ENCODE results near the gene SLC44A1. TPM values are rescaled to one million over a fixed set of nuclear protein-coding genes. Genes with fewer than 3 reads are reported as not detected.

Gene SLC44A1
- total and polyA plus RNA-seq, 8 donors: 58.0 to 79.8 (median 73.9) TPM

DNA sequence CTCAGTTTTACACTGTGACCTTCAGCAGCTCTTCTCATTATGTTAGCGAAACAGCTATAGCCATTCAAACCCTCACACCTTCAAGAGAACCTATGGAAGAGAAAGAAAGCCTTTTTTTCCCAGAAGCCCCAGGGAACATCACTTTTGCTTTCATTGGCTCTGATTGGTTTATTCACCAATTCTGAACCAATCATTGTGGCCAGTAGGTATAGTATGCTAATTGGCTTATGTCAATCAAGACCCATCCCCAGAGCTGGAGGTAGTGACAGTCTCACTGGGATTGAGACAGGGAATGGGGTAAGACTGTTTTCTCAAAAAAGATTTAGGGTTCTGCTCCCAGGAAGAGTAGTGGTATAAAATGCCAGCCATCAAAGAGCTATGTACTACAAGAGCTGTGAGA lies 129.3 kb downstream of the SLC44A1 start:
- ATAC-seq (no peak), DNase-seq (no peak)
- intact Hi-C loops (cut with DNase I): no loop called here
- Histone ChIP-seq H3K9me3 (no peaks in the 10 kb centered on the region), H3K27me3 (no peaks in the 10 kb centered on the region), H3K27ac (no peak overlapping the region), H3K36me3 (peaks cover 0 to 36% of the 10 kb centered on the region in 2 donors), H3K4me3 (no peak overlapping the region), H3K4me1 (no peaks in the 10 kb centered on the region)
- TF ChIP-seq, protein P1, sequence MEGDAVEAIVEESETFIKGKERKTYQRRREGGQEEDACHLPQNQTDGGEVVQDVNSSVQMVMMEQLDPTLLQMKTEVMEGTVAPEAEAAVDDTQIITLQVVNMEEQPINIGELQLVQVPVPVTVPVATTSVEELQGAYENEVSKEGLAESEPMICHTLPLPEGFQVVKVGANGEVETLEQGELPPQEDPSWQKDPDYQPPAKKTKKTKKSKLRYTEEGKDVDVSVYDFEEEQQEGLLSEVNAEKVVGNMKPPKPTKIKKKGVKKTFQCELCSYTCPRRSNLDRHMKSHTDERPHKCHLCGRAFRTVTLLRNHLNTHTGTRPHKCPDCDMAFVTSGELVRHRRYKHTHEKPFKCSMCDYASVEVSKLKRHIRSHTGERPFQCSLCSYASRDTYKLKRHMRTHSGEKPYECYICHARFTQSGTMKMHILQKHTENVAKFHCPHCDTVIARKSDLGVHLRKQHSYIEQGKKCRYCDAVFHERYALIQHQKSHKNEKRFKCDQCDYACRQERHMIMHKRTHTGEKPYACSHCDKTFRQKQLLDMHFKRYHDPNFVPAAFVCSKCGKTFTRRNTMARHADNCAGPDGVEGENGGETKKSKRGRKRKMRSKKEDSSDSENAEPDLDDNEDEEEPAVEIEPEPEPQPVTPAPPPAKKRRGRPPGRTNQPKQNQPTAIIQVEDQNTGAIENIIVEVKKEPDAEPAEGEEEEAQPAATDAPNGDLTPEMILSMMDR (IDR thresholded peaks at IDR 0.05): no peak

DNA sequence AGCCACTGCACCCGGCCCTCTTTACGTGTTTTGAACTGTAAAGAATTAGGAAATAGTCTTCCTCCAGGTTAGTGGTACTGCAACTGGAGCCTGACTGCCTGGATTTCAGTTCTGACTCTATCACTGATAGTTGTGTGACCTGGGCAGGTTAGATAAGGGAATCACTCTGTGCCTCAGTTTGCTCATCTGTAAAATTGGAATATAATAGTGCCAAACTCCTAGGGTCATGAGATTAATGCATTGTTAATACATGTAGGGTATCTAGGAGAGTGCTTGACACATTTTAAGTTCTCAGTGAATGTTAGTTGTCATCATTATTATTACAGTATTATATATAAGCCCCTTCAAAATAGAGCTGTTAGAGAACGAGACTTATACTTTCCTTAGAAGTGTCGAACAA lies 130.9 kb downstream of the SLC44A1 start:
- DNase-seq: no peak
- no peak overlapping the region for H3K27ac ChIP-seq
- ATAC-seq: no peak
- H3K27me3 ChIP-seq: no peaks in the 10 kb centered on the region
- H3K4me1 ChIP-seq: no peaks in the 10 kb centered on the region
- TF ChIP-seq, protein P1 (IDR thresholded peaks at IDR 0.05): no peak
- intact Hi-C loops (cut with DNase I): no loop called here
- no peaks in the 10 kb centered on the region for H3K9me3 ChIP-seq
- H3K36me3 ChIP-seq: peaks cover 0 to 20% of the 10 kb centered on the region in 2 donors
- no peak overlapping the region for H3K4me3 ChIP-seq

DNA sequence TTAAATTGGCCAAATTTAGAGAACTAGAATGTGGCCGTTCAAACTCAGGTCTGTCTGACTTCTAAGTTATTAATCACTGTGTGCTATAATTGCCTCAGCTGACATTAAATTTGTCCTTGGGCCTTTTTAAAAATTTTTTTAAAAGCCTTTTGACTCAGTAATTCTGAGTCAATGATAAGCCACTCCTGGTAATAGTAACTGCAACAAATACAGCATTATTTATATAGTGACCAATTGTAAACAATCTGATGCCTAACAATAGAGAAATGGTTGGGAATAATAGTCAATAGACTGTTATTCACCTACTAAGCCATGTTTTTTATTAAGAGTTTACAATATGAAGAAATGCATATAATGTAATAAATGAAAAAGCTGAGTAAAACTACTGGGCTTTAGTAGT lies 132.4 kb downstream of the SLC44A1 start:
- DNase-seq: no peak
- no peak overlapping the region for H3K27ac ChIP-seq
- intact Hi-C loops (cut with DNase I): no loop called here
- no peak for ATAC-seq
- H3K9me3 ChIP-seq: no peaks in the 10 kb centered on the region
- H3K4me3 ChIP-seq: no peak overlapping the region
- TF ChIP-seq, protein P1 (IDR thresholded peaks at IDR 0.05): no peak
- H3K4me1 ChIP-seq: no peaks in the 10 kb centered on the region
- H3K27me3 ChIP-seq: no peaks in the 10 kb centered on the region
- H3K36me3 ChIP-seq: peaks cover 0 to 23% of the 10 kb centered on the region in 2 donors

DNA sequence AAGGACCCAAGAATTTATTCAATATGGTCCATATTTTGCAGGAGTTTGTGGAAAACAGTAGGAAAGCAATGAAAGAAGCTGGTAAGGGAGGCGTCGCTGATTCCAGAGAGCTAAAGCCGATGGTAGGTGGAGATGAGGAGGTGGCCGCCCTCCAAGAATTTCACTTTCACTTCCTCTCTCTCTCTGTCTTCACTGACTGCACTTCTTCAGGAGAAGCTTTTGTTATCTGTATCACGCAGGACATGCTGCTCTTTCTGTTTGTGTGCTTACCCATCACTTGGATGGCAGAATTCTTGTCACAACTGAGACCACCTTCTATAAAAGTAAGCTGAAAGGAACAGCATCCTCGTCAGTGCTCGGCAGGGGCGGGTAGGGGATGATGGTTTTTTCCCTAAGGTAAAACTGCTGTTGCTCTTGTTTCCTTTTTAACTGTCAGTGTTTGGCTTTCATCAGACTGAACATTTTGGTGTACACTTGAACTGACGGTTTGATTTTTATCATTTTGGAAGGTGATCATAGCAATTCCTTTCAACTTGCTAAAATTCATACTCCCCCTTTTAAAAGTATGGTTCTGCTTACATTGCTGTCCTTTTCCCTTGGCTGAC lies 141.0 kb downstream of the SLC44A1 start:
- no peak for DNase-seq
- H3K27ac ChIP-seq: no peak overlapping the region
- no peaks in the 10 kb centered on the region for H3K27me3 ChIP-seq
- intact Hi-C loops (cut with DNase I): no loop called here
- H3K36me3 ChIP-seq: peaks cover 0 to 33% of the 10 kb centered on the region in 2 donors
- no peaks in the 10 kb centered on the region for H3K9me3 ChIP-seq
- peak; percentile 66 for ATAC-seq
- H3K4me3 ChIP-seq: no peak overlapping the region
- TF ChIP-seq, protein P1 (IDR thresholded peaks at IDR 0.05): no peak
- peaks cover 0 to 3% of the 10 kb centered on the region in 2 donors for H3K4me1 ChIP-seq

DNA sequence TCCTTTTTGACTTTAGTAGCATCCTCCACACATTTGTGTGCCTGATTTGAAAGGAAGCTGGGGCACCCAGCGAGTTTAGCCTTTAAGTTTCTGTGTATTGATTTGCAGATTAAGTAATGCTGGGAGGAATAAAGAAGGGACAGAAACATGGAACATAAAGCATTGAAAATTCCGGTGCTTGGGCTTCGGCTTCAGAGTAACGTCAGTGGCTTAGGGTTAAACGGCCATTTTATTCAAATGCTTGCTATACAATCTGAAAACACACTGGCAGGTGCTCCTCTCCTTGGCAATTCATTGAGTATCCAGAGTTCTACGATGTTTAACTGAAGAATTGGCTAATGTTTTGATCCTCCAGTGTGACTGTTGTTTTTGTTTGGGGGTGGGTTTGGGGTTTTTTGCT lies 145.3 kb downstream of the SLC44A1 start:
- peaks cover 0 to 3% of the 10 kb centered on the region in 2 donors for H3K4me1 ChIP-seq
- no peak overlapping the region for H3K27ac ChIP-seq
- H3K4me3 ChIP-seq: no peak overlapping the region
- intact Hi-C loops (cut with DNase I): no loop called here
- no peak for ATAC-seq
- peaks cover 0 to 11% of the 10 kb centered on the region in 2 donors for H3K36me3 ChIP-seq
- DNase-seq: no peak
- TF ChIP-seq, protein P1 (IDR thresholded peaks at IDR 0.05): no peak
- no peaks in the 10 kb centered on the region for H3K27me3 ChIP-seq
- no peaks in the 10 kb centered on the region for H3K9me3 ChIP-seq

Measured in left lung (tissue), 10 donors.